22Rv1 (cell line): Measurements from ENCODE around the gene PIP4K2B.
"Not testable (repeated sequence)": the region's sequence is repeated elsewhere in the genome, so short reads cannot be mapped to it uniquely, and the experiment has no call there.

Experiments used
- H3K27ac ChIP-seq: fragments of 450-650 bp; 2 replicates; pipeline ENCODE4 v1.5.1; 2017
- ZFX ChIP-seq: fragments of 450-650 bp; IDR thresholded peaks from 2 replicates; pipeline ENCODE4 v1.6.1; 2017; ENCODE audit warnings: antibody characterized with exemption, borderline replicate concordance
- TF ChIP-seq, protein P1 (sequence below): fragments of 450-650 bp; IDR thresholded peaks from 2 replicates; pipeline ENCODE4 v1.5.1; 2017; ENCODE audit warnings: mild to moderate bottlenecking

The PIP4K2B gene

DNA sequence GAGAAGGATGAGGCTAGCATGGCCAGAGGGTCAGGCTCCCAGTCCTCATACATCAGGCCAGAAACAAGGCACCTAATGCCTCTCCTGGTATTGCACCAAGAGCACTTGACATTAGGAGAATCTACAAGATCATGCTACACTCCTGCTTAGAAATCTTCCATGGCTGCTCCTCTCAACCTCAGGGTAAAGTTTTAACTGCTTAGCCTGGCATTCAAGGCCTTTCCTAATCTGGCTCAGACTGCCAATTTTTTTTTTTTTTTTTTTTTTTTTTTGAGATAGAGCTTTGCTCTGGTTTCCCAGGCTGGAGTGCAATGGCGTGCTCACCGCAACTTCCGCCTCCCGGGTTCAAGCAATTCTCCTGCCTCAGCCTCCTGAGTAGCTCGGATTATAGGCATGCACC lies 8.2 kb downstream of the PIP4K2B start:
- TF ChIP-seq ZFX, result no peak
- TF ChIP-seq, protein P1, sequence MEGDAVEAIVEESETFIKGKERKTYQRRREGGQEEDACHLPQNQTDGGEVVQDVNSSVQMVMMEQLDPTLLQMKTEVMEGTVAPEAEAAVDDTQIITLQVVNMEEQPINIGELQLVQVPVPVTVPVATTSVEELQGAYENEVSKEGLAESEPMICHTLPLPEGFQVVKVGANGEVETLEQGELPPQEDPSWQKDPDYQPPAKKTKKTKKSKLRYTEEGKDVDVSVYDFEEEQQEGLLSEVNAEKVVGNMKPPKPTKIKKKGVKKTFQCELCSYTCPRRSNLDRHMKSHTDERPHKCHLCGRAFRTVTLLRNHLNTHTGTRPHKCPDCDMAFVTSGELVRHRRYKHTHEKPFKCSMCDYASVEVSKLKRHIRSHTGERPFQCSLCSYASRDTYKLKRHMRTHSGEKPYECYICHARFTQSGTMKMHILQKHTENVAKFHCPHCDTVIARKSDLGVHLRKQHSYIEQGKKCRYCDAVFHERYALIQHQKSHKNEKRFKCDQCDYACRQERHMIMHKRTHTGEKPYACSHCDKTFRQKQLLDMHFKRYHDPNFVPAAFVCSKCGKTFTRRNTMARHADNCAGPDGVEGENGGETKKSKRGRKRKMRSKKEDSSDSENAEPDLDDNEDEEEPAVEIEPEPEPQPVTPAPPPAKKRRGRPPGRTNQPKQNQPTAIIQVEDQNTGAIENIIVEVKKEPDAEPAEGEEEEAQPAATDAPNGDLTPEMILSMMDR, result no peak
- no peak overlapping the region for H3K27ac ChIP-seq

DNA sequence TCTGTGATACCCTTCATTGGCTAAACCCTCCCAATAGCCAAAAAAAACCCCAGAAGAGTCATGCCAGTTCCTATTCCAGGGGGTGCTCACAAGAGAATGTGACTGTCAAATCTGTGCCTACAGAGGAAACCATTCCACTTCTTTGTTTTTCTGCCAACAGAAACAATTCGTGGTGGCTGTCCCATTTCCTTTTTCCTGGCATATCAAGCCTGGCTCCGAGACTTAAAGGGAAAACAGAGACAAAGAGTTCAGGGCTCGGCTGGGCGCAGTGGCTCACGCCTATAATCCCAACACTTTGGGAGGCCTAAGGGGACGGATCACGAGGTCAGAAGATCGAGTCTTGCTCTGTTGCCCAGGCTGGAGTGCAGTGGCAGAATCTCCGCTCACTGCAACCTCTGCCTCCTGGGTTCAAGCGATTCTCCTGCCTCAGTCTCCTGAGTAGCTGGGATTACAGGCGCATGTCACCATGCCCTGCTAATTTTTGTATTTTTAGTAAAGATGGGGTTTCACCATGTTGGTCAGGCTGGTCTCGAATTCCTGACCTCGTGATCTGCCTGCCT lies 9.1 kb downstream of the PIP4K2B start:
- not testable (repeated sequence) for H3K27ac ChIP-seq

DNA sequence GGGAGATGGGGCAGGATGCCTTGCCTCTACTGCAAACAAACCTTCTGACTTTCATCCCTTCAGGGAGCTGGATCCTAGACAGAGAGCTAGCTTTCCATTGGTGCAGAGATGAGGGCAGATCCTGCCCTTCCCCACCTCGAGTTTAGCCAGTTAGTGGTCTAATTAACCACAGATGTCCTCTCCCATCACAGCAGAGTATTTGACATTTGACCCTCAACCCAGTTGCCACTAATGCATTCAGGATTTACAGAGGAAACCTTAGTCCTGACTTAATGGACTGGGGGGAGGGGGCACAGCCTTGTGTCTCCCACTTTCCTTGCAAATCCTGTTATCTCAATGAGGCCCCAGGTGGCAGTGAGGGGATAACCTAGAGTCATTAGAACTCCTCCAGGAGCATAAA lies 10.2 kb downstream of the PIP4K2B start:
- no peak overlapping the region for H3K27ac ChIP-seq
- TF ChIP-seq, protein P1, result no peak
- TF ChIP-seq ZFX, result no peak

DNA sequence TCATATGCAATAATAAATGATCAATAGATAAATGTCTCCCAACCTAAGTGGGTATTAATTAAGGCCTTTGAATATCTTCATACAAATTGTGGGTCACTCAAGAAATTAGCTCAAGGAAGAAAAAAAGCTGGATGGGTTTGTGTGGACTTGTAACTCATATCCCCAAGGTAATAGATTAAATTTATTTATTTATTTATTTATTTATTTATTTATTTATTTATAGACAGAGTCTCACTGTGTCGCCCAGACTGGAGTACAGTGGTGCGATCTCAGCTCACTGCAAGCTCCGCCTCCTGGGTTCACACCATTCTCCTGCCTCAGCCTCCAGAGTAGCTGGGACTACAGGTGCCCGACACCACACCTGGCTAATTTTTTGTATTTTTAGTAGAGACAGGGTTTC lies 11.4 kb downstream of the PIP4K2B start:
- not testable (repeated sequence) for H3K27ac ChIP-seq

DNA sequence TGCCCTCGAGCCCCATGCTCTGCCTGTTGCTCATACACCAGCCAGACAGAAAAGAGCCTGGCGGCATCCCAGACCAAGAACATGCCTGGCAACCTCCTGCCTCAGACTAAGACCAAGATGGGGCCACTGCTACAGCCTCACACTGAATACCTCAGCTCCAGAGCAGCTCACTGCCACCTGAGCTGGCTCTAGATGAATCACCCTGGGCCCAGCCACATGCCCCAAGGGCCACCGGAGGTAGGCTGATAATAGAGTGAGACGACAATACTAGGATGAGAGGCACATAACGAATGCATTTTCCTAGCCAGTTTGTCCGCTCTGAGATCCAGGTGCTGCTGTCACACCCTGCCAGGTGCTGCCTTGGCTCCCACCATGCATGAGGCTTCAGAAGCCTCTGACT lies 13.0 kb downstream of the PIP4K2B start:
- TF ChIP-seq, protein P1, result no peak
- no peak for TF ChIP-seq ZFX
- no peak overlapping the region for H3K27ac ChIP-seq

DNA sequence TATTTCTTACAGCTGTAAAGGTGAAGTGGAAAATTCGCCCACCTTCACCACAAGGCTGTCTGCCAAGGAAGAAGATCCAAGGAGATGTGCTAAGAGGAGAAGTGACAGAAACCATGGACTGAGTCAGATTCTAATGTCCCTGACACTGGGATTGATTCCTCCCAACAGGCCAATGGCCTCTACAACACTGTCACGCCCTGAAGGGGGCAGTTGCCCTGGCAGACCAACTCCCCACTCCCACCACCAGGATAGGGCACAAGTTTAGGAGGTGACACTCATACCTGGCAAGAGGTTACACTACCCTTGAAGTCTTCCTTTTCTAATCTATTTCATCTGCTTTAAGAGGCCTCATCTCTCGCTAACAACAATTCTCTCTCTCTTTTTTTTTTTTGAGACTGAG lies 16.1 kb downstream of the PIP4K2B start:
- TF ChIP-seq, protein P1, result no peak
- no peak for TF ChIP-seq ZFX
- H3K27ac ChIP-seq, result no peak overlapping the region

DNA sequence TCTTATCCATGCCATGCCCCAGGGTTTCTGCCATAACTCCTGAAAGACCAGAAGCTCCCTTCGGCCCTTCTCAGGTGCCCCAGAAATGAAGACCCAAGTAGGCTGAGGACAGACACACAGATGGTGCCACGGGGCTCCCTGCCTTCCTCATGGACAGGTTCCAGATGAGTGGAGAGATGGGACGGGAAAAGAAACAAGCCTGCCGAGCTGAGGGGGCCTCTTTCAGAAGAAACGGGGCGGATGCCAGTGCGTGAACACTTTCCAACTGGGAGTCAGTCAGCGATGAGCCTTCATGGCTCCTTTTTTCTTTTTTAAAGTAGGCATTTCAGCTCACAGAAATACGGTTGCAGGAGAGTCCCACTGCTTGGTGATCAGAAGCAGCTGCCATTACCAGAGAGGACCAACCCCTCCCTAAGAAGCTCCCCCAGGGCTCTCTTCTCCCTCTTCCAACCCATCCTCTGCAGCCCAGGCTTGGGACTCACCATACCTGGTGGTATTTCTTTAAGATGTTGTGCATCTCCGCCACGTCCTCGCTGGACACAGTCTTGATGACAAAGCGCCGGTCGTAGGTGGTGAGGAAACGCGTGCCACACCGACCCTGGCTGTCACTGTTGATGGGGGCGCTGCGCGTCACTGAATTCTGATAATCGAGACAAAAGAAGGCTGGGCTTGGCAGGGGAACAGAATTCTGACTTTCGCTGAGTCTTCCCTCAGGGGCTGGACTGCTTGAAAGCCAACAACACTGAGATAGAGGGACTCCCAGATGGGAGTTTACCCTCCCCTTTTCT lies 19.2 kb downstream of the PIP4K2B start:
- H3K27ac ChIP-seq, result no peak overlapping the region
- TF ChIP-seq ZFX, result no peak
- TF ChIP-seq, protein P1, result no peak

DNA sequence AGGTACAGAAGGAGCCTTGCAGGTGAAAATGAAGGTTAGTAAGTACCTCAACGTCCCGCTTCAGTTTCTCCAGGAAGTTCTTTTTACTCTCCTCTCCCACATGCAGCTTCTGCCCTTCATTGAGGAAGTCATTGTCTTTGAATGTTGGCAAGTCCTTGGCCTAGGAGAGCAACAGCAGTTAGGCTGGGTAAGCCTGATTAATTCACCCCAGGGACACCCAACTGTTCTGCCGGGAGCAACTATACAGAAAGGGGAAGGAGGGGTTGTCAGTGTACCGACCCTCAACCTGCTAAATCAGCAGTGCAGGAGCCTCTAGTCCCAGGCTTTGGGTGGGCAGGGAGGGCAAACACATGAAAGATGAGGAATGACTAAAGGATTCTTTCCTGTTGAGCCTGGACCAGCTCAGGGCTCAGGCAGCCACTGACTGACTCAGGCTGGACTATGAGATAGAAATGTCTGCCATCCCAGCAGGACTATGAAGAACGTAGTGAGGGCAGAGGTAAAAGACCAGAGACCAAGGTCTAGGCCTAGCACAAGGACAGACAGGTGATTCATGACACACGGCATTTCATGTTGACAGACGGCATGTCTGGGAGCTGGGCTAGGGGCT lies 21.6 kb downstream of the PIP4K2B start:
- no peak for TF ChIP-seq ZFX
- TF ChIP-seq, protein P1, result no peak
- no peak overlapping the region for H3K27ac ChIP-seq
